HUES6 (cell line): ENCODE measurements around the gene G3BP1.

Source experiments
- H3K27ac ChIP-seq: 2 replicates; pipeline ENCODE4 v1.7.0; 2013; ENCODE audit warnings: low read depth, mild to moderate bottlenecking, low read length, inconsistent platforms
- H3K27me3 ChIP-seq: 2 replicates; pipeline ENCODE4 v1.6.1; 2013; ENCODE audit warnings: low read length; ENCODE audit not compliant: control insufficient read depth, insufficient read depth
- H3K36me3 ChIP-seq: 2 replicates; pipeline ENCODE4 v1.6.1; 2013; ENCODE audit warnings: low read length; ENCODE audit not compliant: control insufficient read depth, insufficient read depth
- H3K4me1 ChIP-seq: 2 replicates; pipeline ENCODE4 v1.6.1; 2013; ENCODE audit warnings: low read length; ENCODE audit not compliant: control insufficient read depth, insufficient read depth
- H3K4me3 ChIP-seq: 2 replicates; pipeline ENCODE4 v1.5.1; 2013; ENCODE audit warnings: low read depth, low read length
- H3K9ac ChIP-seq: one replicate; pipeline ENCODE4 v1.6.1; 2013; ENCODE audit warnings: mild to moderate bottlenecking, low read length
- H3K9me3 ChIP-seq: 2 replicates; pipeline ENCODE4 v1.6.1; 2013; ENCODE audit warnings: low read depth, low read length; ENCODE audit not compliant: control insufficient read depth, insufficient read depth

G3BP1 gene

GRCh38 chr5:151757233-151758140 is 14.3 kb upstream of the G3BP1 start:
- H3K4me3 ChIP-seq, result peak overlapping the region; percentile 61
- peaks cover 6% of the 10 kb centered on the region for H3K36me3 ChIP-seq
- peak overlapping the region; percentile 47 for H3K9ac ChIP-seq
- no peaks in the 10 kb centered on the region for H3K27me3 ChIP-seq
- no peaks in the 10 kb centered on the region for H3K9me3 ChIP-seq
- H3K4me1 ChIP-seq, result peaks cover 24% of the 10 kb centered on the region
- H3K27ac ChIP-seq, result no peak overlapping the region

- Histone ChIP-seq H3K4me1 (peaks cover 24% of the 10 kb centered on the region), H3K9ac (peak overlapping the region; percentile 47), H3K27me3 (no peaks in the 10 kb centered on the region), H3K9me3 (no peaks in the 10 kb centered on the region), H3K36me3 (peaks cover under 1% of the 10 kb centered on the region), H3K4me3 (peak overlapping the region; percentile 61), H3K27ac (no peak overlapping the region)
These were observed 13.7 kb upstream of the G3BP1 start for GRCh38 chr5:151758141-151758429.

- peak within 1 kb of the TSS; percentile 61 for H3K4me3 ChIP-seq
- H3K4me1 ChIP-seq, result peaks cover 24% of the 10 kb centered on the region
- H3K27ac ChIP-seq, result no peak within 1 kb of the TSS
- no peaks in the 10 kb centered on the region for H3K9me3 ChIP-seq
- H3K36me3 ChIP-seq, result no peaks in the 10 kb centered on the region
- H3K27me3 ChIP-seq, result no peaks in the 10 kb centered on the region
- peak within 1 kb of the TSS; percentile 47 for H3K9ac ChIP-seq
These were observed 13.1 kb upstream of the G3BP1 start, which contains the start of gene ATOX1 for GRCh38 chr5:151758430-151759241. Gene ATOX1, minus strand, starts transcription at chr5:151758631. Its CDS starts 80 bp downstream, at chr5:151758551.

- no peaks in the 10 kb centered on the region for H3K36me3 ChIP-seq
- H3K9ac ChIP-seq, result no peak overlapping the region
- no peak overlapping the region for H3K27ac ChIP-seq
- no peaks in the 10 kb centered on the region for H3K27me3 ChIP-seq
- no peaks in the 10 kb centered on the region for H3K4me1 ChIP-seq
- H3K9me3 ChIP-seq, result no peaks in the 10 kb centered on the region
- H3K4me3 ChIP-seq, result no peak overlapping the region
These were observed 7.0 kb upstream of the G3BP1 start for GRCh38 chr5:151764801-151765200.

GRCh38 chr5:151766975-151767374 is 4.8 kb upstream of the G3BP1 start:
- no peak overlapping the region for H3K27ac ChIP-seq
- no peaks in the 10 kb centered on the region for H3K4me1 ChIP-seq
- H3K27me3 ChIP-seq, result no peaks in the 10 kb centered on the region
- no peaks in the 10 kb centered on the region for H3K36me3 ChIP-seq
- no peak overlapping the region for H3K4me3 ChIP-seq
- no peak overlapping the region for H3K9ac ChIP-seq
- H3K9me3 ChIP-seq, result no peaks in the 10 kb centered on the region

GRCh38 chr5:151770383-151771258 is 1.1 kb upstream of the G3BP1 start:
- peak overlapping the region; percentile 92 for H3K9ac ChIP-seq
- H3K36me3 ChIP-seq, result no peaks in the 10 kb centered on the region
- no peaks in the 10 kb centered on the region for H3K27me3 ChIP-seq
- peaks cover 10% of the 10 kb centered on the region for H3K4me1 ChIP-seq
- H3K27ac ChIP-seq, result peak overlapping the region; percentile 97
- H3K4me3 ChIP-seq, result peak overlapping the region; percentile 74
- H3K9me3 ChIP-seq, result no peaks in the 10 kb centered on the region

GRCh38 chr5:151772029-151772845 is 483 bp downstream of the G3BP1 start:
- peak overlapping the region; percentile 92; the same call in 1 of the 2 replicates for H3K27ac ChIP-seq
- peak overlapping the region; percentile 88 for H3K4me3 ChIP-seq
- H3K27me3 ChIP-seq, result no peaks in the 10 kb centered on the region
- H3K9me3 ChIP-seq, result no peaks in the 10 kb centered on the region
- H3K4me1 ChIP-seq, result peaks cover 11% of the 10 kb centered on the region
- peaks cover 10% of the 10 kb centered on the region for H3K36me3 ChIP-seq
- H3K9ac ChIP-seq, result peak overlapping the region; percentile 97

GRCh38 chr5:151772846-151773561 is 1.2 kb downstream of the G3BP1 start:
- Histone ChIP-seq H3K36me3 (peaks cover 18% of the 10 kb centered on the region), H3K27ac (peak overlapping the region; percentile 92; the same call in 1 of the 2 replicates), H3K27me3 (no peaks in the 10 kb centered on the region), H3K9ac (peak overlapping the region; percentile 97), H3K4me1 (peaks cover 11% of the 10 kb centered on the region), H3K9me3 (no peaks in the 10 kb centered on the region), H3K4me3 (peak overlapping the region; percentile 88)

GRCh38 chr5:151773951-151774350 is 2.2 kb downstream of the G3BP1 start:
- no peak overlapping the region for H3K27ac ChIP-seq
- H3K9me3 ChIP-seq, result no peaks in the 10 kb centered on the region
- peaks cover 13% of the 10 kb centered on the region for H3K4me1 ChIP-seq
- peaks cover 20% of the 10 kb centered on the region for H3K36me3 ChIP-seq
- no peaks in the 10 kb centered on the region for H3K27me3 ChIP-seq
- H3K4me3 ChIP-seq, result peak overlapping the region; percentile 88
- peak overlapping the region; percentile 52 for H3K9ac ChIP-seq
